Neural cell (in vitro differentiated cells): Measurements from ENCODE around the gene TMOD3. TPM values are rescaled to one million over a fixed set of nuclear protein-coding genes. Genes with fewer than 3 reads are reported as not detected.

Experiments used
- H2AFZ ChIP-seq: fragments of 200-600, 300-800 bp; sonication (generic), shearing (Covaris generic); 2 replicates; pipeline ENCODE4 v1.6.0; 2014; ENCODE audit warnings: low read depth, mild to moderate bottlenecking, antibody characterized with exemption, low read length, moderate library complexity
- H3F3A ChIP-seq: fragments of 200-600 bp; shearing (Covaris generic); 2 replicates; pipeline ENCODE4 v1.6.1; 2016; ENCODE audit warnings: mild to moderate bottlenecking, moderate library complexity, mixed read lengths, antibody characterized with exemption, low read length; ENCODE audit not compliant: insufficient read depth, poor library complexity, severe bottlenecking
- H3K27ac ChIP-seq: fragments of 200-600, 300-800 bp; sonication (generic), shearing (Covaris generic); 2 replicates; pipeline ENCODE4 v1.5.1; 2014; ENCODE audit warnings: mild to moderate bottlenecking, low read length, moderate library complexity
- H3K27me3 ChIP-seq: fragments of 300-800, 200-600 bp; sonication (generic), shearing (Covaris generic); 2 replicates; pipeline ENCODE4 v1.6.0; 2014; ENCODE audit warnings: mild to moderate bottlenecking, low read depth, low read length, moderate library complexity; ENCODE audit not compliant: insufficient read depth
- H3K36me3 ChIP-seq: fragments of 300-800, 200-600 bp; sonication (generic), shearing (Covaris generic); 2 replicates; pipeline ENCODE4 v1.5.1; 2014; ENCODE audit warnings: mild to moderate bottlenecking, antibody characterized with exemption, low read length, moderate library complexity; ENCODE audit not compliant: insufficient read depth
- H3K4me2 ChIP-seq: fragments of 300-800, 200-600 bp; sonication (generic), shearing (Covaris generic); 2 replicates; pipeline ENCODE4 v1.6.0; 2014; ENCODE audit warnings: mild to moderate bottlenecking, low read length
- H3K4me3 ChIP-seq: fragments of 300-800, 200-600 bp; sonication (generic), shearing (Covaris generic); 2 replicates; pipeline ENCODE4 v1.5.1; 2014; ENCODE audit warnings: mild to moderate bottlenecking, low read length, moderate library complexity
- H3K79me2 ChIP-seq: fragments of 200-600 bp; shearing (Covaris generic); replicated peaks from 2 replicates; pipeline ENCODE4 v1.6.0; 2014; ENCODE audit warnings: mild to moderate bottlenecking, low read length, moderate library complexity; ENCODE audit not compliant: insufficient read depth
- H3K9ac ChIP-seq: fragments of 300-800, 200-600 bp; sonication (generic), shearing (Covaris generic); 2 replicates; pipeline ENCODE4 v1.6.1; 2016; ENCODE audit warnings: mild to moderate bottlenecking, low read length, mixed read lengths
- H3K9me2 ChIP-seq: fragments of 200-600 bp; shearing (Covaris generic); 2 replicates; pipeline ENCODE4 v1.6.1; 2016; ENCODE audit warnings: mild to moderate bottlenecking, low read length, mixed read lengths; ENCODE audit not compliant: insufficient read depth
- H3K9me3 ChIP-seq: fragments of 200-600, 300-800 bp; sonication (generic), shearing (Covaris generic); 2 replicates; pipeline ENCODE4 v1.6.1; 2016; ENCODE audit warnings: mild to moderate bottlenecking, mixed run types, low read length, moderate library complexity, mixed read lengths
- H4K20me1 ChIP-seq: fragments of 200-600 bp; shearing (Covaris generic); 2 replicates; pipeline ENCODE4 v1.6.1; 2016; ENCODE audit warnings: mild to moderate bottlenecking, mixed run types; ENCODE audit not compliant: insufficient read depth
- EP300 ChIP-seq: fragments of 450-650 bp; conservative IDR thresholded peaks from 2 replicates; pipeline ENCODE4 v1.6.1; 2014; ENCODE audit warnings: antibody characterized with exemption, mild to moderate bottlenecking, moderate library complexity; ENCODE audit not compliant: poor library complexity, severe bottlenecking
- RAD21 ChIP-seq: fragments of 450-650 bp; conservative IDR thresholded peaks from 2 replicates; pipeline ENCODE4 v1.6.1; 2014; ENCODE audit warnings: antibody characterized with exemption, mild to moderate bottlenecking, moderate library complexity
- SMC3 ChIP-seq: fragments of 450-650 bp; conservative IDR thresholded peaks from 2 replicates; pipeline ENCODE4 v1.6.1; 2014; ENCODE audit warnings: antibody characterized with exemption, mild to moderate bottlenecking, moderate library complexity; ENCODE audit not compliant: poor library complexity
- TAF1 ChIP-seq: IDR thresholded peaks from 2 replicates; pipeline ENCODE4 v1.6.1; 2012; ENCODE audit warnings: low read depth
- polyA plus RNA-seq: library from polyadenylated mRNA; depleted of rRNA; stranded (reverse); fragments of >200 nt; gene quantifications from 2 replicates; pipeline ENCODE4 v1.2.3, GENCODE V29; 2014
- TF ChIP-seq, protein P1 (sequence below): fragments of 450-650 bp; IDR thresholded peaks from 2 replicates; pipeline ENCODE4 v1.5.1; 2014; ENCODE audit warnings: antibody characterized with exemption, mild to moderate bottlenecking, moderate library complexity; ENCODE audit not compliant: poor library complexity, severe bottlenecking
- TF ChIP-seq, protein P2 (sequence below): IDR thresholded peaks from 2 replicates; pipeline ENCODE4 v1.6.1; 2012; ENCODE audit warnings: borderline replicate concordance

TMOD3 gene
- polyA plus RNA-seq, 1 donor from 2014 or later = 12.6 TPM

DNA sequence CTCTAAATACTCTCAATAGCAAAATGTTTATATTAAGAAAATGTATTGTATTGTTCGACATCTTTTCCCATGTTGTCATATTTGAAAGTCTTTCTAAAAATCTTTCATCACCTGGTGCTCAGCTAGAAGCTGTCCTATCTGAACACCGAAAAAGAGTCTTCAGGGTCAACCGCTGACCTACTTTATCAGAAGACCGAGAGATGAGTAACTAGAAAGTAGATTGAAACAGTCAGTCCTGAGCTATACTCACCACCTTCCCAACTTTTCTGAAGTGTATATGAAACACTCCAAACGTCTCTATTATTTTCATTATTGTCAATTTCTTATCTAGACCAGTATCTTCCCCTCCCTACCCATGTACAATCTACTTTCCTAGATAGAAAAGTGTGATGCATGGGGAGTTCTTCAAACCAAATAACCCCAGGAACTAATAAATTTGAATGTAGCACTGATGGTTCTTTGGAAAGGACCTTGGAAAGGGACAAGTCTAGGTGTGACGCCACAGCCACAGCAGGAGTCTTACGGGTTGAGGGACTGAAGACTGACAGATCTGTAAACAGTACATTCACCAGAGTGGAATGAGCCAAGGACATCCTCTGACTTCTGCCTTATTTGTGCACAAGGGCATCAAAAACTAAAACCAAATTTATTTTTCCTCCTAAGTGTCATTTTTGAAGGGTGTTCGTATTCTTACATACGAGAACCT lies 58.6 kb downstream of the TMOD3 start:
- H4K20me1 ChIP-seq = no peaks in the 10 kb centered on the region
- no peak overlapping the region for H2AFZ ChIP-seq
- TF ChIP-seq, protein P1, sequence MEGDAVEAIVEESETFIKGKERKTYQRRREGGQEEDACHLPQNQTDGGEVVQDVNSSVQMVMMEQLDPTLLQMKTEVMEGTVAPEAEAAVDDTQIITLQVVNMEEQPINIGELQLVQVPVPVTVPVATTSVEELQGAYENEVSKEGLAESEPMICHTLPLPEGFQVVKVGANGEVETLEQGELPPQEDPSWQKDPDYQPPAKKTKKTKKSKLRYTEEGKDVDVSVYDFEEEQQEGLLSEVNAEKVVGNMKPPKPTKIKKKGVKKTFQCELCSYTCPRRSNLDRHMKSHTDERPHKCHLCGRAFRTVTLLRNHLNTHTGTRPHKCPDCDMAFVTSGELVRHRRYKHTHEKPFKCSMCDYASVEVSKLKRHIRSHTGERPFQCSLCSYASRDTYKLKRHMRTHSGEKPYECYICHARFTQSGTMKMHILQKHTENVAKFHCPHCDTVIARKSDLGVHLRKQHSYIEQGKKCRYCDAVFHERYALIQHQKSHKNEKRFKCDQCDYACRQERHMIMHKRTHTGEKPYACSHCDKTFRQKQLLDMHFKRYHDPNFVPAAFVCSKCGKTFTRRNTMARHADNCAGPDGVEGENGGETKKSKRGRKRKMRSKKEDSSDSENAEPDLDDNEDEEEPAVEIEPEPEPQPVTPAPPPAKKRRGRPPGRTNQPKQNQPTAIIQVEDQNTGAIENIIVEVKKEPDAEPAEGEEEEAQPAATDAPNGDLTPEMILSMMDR = no peak
- TF ChIP-seq TAF1 = no peak
- TF ChIP-seq RAD21 = no peak
- TF ChIP-seq SMC3 = no peak
- TF ChIP-seq EP300 = no peak
- H3K9me3 ChIP-seq = no peaks in the 10 kb centered on the region
- H3K36me3 ChIP-seq = no peaks in the 10 kb centered on the region
- no peaks in the 10 kb centered on the region for H3K27me3 ChIP-seq
- no peaks in the 10 kb centered on the region for H3F3A ChIP-seq
- no peak overlapping the region for H3K27ac ChIP-seq
- H3K9me2 ChIP-seq = no peaks in the 10 kb centered on the region
- H3K79me2 ChIP-seq = no peaks in the 10 kb centered on the region
- H3K4me3 ChIP-seq = no peak overlapping the region
- no peak overlapping the region for H3K4me2 ChIP-seq
- H3K9ac ChIP-seq = no peak overlapping the region

DNA sequence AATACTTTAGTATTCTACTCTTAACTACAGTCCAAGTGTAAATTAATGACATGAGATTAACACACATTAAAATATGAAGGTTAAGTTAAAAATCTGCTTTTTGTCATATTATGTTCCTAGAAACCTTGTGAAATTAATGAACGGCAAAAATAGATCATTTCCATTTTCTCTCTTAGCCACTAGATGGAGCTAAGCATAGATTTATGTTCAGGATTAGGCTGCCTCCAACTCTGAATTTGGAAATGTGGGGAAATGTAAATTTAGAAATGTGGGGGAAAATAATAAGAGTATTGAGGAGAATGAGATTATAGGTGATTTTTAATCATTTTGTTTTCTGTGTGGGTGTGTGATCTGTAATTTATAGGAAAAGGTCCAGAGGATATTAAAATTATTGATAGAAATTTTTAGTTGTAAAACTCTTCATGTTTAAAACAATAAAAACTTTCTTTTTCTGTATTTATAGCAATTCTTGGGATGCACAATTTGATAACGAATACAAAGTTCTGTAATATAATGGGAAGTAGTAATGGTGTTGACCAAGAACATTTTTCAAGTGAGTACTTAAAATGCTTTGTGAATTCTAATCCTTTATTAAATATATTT lies 59.2 kb downstream of the TMOD3 start:
- no peak overlapping the region for H3K4me3 ChIP-seq
- H4K20me1 ChIP-seq = no peaks in the 10 kb centered on the region
- H2AFZ ChIP-seq = no peak overlapping the region

More for the DNA sequence above, 59.2 kb downstream of the TMOD3 start:
- Histone ChIP-seq H3K27me3 (no peaks in the 10 kb centered on the region), H3K36me3 (no peaks in the 10 kb centered on the region), H3K9me2 (no peaks in the 10 kb centered on the region), H3K27ac (no peak overlapping the region), H3K4me2 (no peak overlapping the region), H3K9ac (no peak overlapping the region), H3K9me3 (no peaks in the 10 kb centered on the region), H3F3A (no peaks in the 10 kb centered on the region), H3K79me2 (no peaks in the 10 kb centered on the region)
- peak; percentile 66 for TF ChIP-seq SMC3
- peak; percentile 54 for TF ChIP-seq RAD21
- TF ChIP-seq, protein P2, sequence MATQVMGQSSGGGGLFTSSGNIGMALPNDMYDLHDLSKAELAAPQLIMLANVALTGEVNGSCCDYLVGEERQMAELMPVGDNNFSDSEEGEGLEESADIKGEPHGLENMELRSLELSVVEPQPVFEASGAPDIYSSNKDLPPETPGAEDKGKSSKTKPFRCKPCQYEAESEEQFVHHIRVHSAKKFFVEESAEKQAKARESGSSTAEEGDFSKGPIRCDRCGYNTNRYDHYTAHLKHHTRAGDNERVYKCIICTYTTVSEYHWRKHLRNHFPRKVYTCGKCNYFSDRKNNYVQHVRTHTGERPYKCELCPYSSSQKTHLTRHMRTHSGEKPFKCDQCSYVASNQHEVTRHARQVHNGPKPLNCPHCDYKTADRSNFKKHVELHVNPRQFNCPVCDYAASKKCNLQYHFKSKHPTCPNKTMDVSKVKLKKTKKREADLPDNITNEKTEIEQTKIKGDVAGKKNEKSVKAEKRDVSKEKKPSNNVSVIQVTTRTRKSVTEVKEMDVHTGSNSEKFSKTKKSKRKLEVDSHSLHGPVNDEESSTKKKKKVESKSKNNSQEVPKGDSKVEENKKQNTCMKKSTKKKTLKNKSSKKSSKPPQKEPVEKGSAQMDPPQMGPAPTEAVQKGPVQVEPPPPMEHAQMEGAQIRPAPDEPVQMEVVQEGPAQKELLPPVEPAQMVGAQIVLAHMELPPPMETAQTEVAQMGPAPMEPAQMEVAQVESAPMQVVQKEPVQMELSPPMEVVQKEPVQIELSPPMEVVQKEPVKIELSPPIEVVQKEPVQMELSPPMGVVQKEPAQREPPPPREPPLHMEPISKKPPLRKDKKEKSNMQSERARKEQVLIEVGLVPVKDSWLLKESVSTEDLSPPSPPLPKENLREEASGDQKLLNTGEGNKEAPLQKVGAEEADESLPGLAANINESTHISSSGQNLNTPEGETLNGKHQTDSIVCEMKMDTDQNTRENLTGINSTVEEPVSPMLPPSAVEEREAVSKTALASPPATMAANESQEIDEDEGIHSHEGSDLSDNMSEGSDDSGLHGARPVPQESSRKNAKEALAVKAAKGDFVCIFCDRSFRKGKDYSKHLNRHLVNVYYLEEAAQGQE = no peak
- TF ChIP-seq, protein P1 = peak; percentile 73
